GM12801 (cell line): Measurements from ENCODE around the gene CALN1.

Source experiments
- TF ChIP-seq, protein P1 (sequence below): IDR thresholded peaks from one replicate; pipeline ENCODE4 v1.5.1; 2011; ENCODE audit warnings: control low read depth; ENCODE audit not compliant: insufficient read length; ENCODE audit errors: extremely low read depth

Gene CALN1

DNA sequence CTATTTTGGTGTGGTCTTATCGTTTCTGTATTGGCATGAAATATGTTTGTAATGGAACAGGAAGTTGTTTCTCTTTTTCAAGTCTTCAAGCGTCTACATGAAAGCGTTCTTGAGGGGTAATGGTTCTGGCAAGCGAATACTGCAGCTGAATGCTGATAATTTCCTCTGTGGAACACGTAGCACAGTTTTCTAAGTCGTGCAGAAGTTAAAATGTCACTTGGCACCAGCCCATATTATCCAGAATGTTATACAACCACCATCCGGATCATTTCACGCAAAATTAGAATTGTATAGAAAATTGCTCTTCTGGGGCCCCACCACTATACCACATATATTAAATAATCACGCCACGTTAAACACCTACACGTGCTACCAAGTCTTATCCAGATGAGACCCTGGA is 354.3 kb downstream of the CALN1 start:
- TF ChIP-seq, protein P1, sequence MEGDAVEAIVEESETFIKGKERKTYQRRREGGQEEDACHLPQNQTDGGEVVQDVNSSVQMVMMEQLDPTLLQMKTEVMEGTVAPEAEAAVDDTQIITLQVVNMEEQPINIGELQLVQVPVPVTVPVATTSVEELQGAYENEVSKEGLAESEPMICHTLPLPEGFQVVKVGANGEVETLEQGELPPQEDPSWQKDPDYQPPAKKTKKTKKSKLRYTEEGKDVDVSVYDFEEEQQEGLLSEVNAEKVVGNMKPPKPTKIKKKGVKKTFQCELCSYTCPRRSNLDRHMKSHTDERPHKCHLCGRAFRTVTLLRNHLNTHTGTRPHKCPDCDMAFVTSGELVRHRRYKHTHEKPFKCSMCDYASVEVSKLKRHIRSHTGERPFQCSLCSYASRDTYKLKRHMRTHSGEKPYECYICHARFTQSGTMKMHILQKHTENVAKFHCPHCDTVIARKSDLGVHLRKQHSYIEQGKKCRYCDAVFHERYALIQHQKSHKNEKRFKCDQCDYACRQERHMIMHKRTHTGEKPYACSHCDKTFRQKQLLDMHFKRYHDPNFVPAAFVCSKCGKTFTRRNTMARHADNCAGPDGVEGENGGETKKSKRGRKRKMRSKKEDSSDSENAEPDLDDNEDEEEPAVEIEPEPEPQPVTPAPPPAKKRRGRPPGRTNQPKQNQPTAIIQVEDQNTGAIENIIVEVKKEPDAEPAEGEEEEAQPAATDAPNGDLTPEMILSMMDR, result no peak

DNA sequence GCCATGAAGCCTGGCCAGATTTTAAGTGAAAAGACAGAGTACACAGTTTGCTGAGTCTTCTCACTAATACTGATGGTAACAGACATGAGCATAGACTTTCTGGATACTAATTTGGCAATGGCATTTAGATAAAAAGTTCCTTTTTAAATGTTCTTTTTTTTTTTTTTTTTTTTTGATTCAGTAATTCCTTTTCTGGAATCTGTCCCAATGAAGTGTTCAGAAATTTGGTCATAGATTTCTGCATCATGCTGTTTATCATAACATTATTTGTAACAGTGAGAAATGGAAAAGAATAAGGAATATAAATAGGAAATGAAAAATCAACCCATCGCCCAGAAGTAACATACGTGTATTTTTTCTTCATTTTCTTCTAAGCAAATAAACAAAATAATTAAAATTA is 354.9 kb downstream of the CALN1 start:
- TF ChIP-seq, protein P1, result no peak

DNA sequence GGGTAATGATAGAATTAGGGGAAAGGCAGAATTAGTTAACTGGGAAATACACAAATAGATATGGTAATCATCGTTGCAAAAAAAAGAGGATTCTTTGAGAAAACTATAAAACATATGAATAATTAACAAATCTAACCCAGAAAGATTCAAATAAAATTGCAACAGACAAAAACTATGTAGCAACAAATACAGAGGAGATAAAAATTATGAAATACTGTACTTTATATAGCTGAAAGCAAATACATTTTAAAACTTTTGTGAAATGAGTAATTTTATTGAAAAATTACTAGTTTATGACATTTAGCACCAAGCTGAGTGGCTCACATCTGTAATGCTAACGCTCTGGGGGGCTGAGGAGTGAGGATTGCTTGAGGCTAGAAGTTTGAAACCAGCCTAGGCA is 356.7 kb downstream of the CALN1 start:
- TF ChIP-seq, protein P1, result no peak

DNA sequence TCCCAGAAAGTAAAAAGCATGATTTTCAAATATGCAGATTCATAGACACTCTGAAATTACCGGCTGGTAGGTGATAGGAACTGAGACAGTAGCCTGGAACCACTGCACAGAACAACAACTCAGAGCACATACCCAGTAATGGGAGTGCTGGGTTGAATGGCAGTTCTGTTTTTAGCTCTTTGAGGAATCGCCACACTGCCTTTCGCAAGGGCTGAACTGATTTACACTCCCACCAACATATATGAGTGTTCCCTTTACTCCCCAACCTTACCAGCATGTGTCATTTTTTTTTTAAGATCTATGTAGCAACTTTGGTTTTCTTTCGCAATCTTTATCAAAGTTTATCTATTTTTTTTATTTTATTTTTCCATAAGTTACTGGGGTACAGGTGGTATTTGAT is 358.8 kb downstream of the CALN1 start:
- TF ChIP-seq, protein P1, result no peak

DNA sequence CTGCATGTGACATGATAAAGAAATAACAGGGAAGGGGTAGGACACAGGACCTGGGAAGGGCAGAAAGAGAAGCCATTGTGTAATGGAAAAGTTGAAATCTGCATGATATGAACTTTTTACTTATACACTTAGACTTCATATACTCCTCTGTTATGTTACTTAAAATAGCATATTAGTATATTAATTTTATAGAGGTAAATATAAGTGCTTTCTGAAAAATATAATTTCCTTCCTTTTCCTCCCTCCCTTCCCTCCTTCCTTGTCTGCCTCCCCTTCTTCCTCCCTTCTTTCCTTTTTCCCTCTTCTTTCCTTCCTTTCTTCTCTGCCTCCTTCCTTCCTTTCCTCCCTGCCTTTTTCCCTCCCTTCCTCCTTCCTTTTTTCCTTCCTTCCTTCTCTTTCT is 363.7 kb downstream of the CALN1 start:
- TF ChIP-seq, protein P1, result no peak

DNA sequence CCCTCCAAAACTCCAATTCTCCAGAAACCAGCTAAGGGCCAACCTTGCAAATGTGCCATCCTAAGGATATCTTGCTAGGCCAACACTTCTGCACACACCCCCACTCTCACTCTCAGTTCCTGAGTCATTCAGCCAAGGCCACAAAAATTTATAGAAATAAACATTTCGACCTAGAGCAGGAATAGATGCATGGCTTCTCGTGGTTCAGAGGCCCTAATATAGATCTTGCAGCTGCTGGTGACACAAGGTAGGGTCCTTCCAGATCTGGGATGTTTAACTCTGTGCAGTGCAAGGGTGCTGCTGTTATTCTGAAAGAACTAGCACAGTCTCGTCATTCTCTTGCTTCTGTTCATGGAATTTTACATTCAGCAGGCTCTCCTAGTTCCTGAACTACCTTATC is 369.3 kb downstream of the CALN1 start:
- TF ChIP-seq, protein P1, result no peak

DNA sequence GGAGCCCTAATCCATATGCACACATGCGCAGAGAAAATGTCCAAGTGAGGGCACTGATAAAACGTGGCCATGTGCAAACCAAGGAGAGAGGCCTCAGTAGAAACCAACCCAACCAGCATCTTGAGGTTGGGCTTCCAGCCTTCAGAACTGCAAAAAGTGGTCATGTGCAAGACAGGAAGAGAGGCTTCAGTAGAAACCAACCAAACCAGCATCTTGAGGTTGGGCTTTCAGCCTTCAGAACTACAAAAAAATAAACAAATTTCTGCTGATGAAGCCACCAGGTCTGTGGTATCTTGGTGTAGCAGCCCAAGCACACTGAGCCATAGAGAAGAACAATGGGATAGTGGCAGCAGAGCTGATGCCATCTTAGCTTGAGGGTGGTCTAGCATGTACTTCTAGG is 371.5 kb downstream of the CALN1 start:
- TF ChIP-seq, protein P1, result no peak

DNA sequence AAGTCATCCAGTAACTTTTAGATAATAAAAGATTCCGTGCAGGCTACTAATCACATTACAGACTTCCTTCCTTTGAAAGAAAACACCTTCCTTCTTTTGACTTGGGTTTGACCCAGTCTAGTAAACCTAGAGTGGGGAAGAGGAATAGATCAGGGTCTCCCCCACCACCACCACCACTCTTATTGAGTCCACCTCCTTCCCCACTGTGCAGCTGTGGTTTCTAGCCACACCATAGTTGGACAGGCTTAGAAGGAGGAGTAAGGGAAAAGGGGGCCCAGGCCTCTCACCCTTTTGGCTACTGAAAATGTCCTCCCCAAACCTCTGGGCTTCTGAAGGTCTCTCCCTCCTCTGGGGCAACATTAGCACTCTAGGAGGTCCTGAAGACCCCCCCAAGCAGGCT is 372.7 kb downstream of the CALN1 start:
- TF ChIP-seq, protein P1, result no peak
